GM21619 (cell line): Measurements from ENCODE around the gene CDC42SE1.

Experiments
- ATAC-seq: cut with Tn5 transposase; IDR thresholded peaks from one replicate; pipeline ENCODE4 v1.9.1; 2021; ENCODE audit not compliant: unreplicated experiment

CDC42SE1 gene

GRCh38 chr1:151054971-151055547 is 4.4 kb downstream of the CDC42SE1 start:
- ATAC-seq = no peak

GRCh38 chr1:151051356-151052009 is 7.9 kb downstream of the CDC42SE1 start:
- no peak for ATAC-seq

GRCh38 chr1:151050051-151050688 is 9.3 kb downstream of the CDC42SE1 start:
- ATAC-seq = no peak

- ATAC-seq = no peak
These were observed 10.0 kb downstream of the CDC42SE1 start for GRCh38 chr1:151049458-151049857.

- no peak for ATAC-seq
These were observed 10.8 kb downstream of the CDC42SE1 start for GRCh38 chr1:151048645-151049032.

GRCh38 chr1:151047925-151048644 is 11.3 kb downstream of the CDC42SE1 start:
- ATAC-seq = peak; percentile 60

GRCh38 chr1:151047591-151047924 is 11.9 kb downstream of the CDC42SE1 start, which contains the start of gene C1orf56:
Gene C1orf56 (plus strand): TSS chr1:151047751. CDS start chr1:151047848, 97 bp downstream.
- ATAC-seq = peak; percentile 41

- no peak for ATAC-seq
These were observed 16.3 kb downstream of the CDC42SE1 start for GRCh38 chr1:151043163-151043562.

GRCh38 chr1:151039521-151039920 is 19.9 kb downstream of the CDC42SE1 start:
- ATAC-seq = no peak

GRCh38 chr1:151037032-151037431 is 22.4 kb downstream of the CDC42SE1 start:
- ATAC-seq = no peak

GRCh38 chr1:151036356-151036755 is 23.1 kb downstream of the CDC42SE1 start, which contains the start of gene BNIPL:
Gene BNIPL (plus strand): TSS chr1:151036586. CDS start chr1:151036726, 140 bp downstream.
- no peak for ATAC-seq

GRCh38 chr1:151035167-151035566 is 24.3 kb downstream of the CDC42SE1 start:
- no peak for ATAC-seq

GRCh38 chr1:151032164-151032563 is 27.3 kb downstream of the CDC42SE1 start:
- no peak for ATAC-seq

- ATAC-seq = no peak
These were observed 33.0 kb downstream of the CDC42SE1 start for GRCh38 chr1:151026460-151026859.

GRCh38 chr1:151024540-151025146 is 34.8 kb downstream of the CDC42SE1 start:
- ATAC-seq = no peak

- no peak for ATAC-seq
These were observed 45.9 kb downstream of the CDC42SE1 start for GRCh38 chr1:151013518-151013917.

GRCh38 chr1:151012684-151013471 is 46.5 kb downstream of the CDC42SE1 start:
- ATAC-seq = no peak

- no peak for ATAC-seq
These were observed 48.1 kb downstream of the CDC42SE1 start for GRCh38 chr1:151011154-151011850.

- ATAC-seq = no peak
These were observed 49.1 kb downstream of the CDC42SE1 start for GRCh38 chr1:151010346-151010726.
